KOPT-K1 (cell line): ENCODE data around the gene TSPAN9.

Source experiments
- H3K27ac ChIP-seq: fragments of 200-600 bp; sonication (generic); 2 replicates; pipeline ENCODE4 v1.5.1; 2016; ENCODE audit warnings: antibody characterized with exemption, mild to moderate bottlenecking, low read depth, low read length; ENCODE audit not compliant: poor library complexity, severe bottlenecking
- H3K36me3 ChIP-seq: fragments of 200-600 bp; sonication (generic); 2 replicates; pipeline ENCODE4 v1.5.1; 2017; ENCODE audit warnings: antibody characterized with exemption, mild to moderate bottlenecking, low read length, moderate library complexity; ENCODE audit not compliant: insufficient read depth
- H3K9me3 ChIP-seq: fragments of 200-600 bp; sonication (generic); 2 replicates; pipeline ENCODE4 v1.5.1; 2017; ENCODE audit warnings: antibody characterized with exemption, low read length, mild to moderate bottlenecking; ENCODE audit not compliant: insufficient read depth, poor library complexity, severe bottlenecking

TSPAN9 gene

GRCh38 chr12:3311491-3312103 lies 234.4 kb downstream of the TSPAN9 start:
- Histone ChIP-seq H3K27ac (no peak overlapping the region), H3K9me3 (no peaks in the 10 kb centered on the region)

DNA sequence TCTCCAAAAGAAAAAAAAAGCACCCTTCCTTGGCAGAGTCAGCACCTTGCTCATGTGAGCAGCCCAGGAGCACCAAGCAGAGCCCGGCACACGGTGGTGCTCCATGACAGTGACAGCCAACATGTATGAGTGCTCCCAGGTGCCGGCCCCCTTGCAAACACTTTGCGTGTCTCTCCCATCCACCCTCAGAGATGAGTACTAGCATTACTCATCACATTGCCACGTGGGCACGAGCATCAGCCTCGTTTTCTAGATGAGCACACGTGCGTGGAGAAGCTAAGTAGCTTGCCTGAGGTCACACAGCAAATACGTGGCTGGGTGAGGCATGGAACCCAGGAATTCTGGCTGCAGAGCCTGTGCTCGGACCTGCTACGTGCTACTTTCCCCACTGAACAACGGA lies 235.9 kb downstream of the TSPAN9 start:
- no peak overlapping the region for H3K27ac ChIP-seq
- H3K36me3 ChIP-seq, result no peaks in the 10 kb centered on the region
- no peaks in the 10 kb centered on the region for H3K9me3 ChIP-seq

More at GRCh38 chr12:3311491-3312103, 234.4 kb downstream of the TSPAN9 start:
- H3K36me3 ChIP-seq, result no peaks in the 10 kb centered on the region

DNA sequence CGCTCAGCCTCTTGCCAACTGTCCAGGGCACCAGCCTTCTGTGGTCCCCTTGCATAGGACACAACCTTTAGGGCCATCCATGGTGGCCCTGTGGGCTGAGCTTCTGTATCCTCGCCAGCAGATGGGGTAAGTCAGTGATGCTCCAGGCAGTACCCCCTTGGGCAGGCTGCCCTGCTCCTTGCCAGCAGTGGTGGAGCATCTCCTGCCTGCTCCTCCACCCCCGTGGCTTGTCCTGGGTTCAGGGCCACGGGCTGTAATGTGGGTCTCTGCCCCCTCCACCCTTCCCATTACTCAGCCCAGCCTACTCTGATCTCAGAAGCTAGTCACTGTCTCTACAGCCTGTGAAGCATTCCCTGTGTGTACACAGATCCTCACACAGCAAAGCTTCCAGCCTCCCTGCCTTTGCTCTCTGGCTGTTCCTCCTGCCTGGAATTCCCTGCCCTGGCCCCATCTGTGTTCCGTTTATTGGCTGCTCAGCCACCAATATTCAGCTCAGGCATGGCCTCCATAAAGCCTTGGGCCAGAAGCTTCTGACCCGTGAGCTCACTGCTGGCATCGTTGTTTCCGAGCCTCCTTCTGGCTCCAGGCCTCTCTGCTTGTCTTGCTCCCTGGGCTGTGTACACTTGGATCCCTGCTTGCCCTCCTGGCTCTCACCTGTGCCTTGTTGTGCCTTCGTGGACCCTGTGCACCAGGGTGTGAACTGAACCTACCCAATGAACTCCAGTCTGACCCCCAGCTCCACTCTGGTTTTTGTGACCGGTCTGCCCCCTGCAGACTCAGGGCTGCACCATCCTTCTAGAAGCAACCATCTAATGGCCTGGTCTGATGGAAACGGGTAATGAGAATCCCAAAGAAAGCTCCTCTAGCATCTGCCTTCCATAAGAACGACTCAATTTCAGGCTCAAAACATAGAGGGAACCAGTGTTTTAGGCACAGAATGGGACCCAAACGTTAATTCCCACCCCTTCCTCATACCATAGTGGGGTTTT lies 236.8 kb downstream of the TSPAN9 start:
- no peaks in the 10 kb centered on the region for H3K9me3 ChIP-seq
- no peak overlapping the region for H3K27ac ChIP-seq
- H3K36me3 ChIP-seq, result no peaks in the 10 kb centered on the region

DNA sequence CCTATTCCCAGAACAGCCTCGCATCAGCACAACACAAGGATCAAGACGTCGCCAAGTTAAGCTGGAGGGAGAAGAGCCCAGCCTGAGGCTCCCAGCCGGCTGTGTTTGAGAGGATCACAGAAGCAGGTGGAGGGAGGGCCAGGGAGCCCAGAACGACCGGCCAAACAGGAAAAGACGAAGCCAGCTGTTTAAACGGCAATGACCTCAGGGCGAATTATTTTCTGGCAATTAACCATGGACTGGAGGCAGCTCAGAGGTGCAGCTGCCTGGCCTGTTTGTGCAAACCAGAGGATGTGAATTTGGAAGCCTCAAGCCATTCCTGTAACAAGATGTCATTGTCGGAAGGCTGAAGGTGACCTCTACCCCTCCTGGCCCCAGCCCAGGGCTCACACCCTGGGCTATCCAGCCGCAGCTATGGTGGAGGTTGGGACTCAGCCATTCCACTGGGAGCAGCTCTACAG lies 238.1 kb downstream of the TSPAN9 start:
- Histone ChIP-seq H3K9me3 (no peaks in the 10 kb centered on the region), H3K27ac (no peak overlapping the region), H3K36me3 (no peaks in the 10 kb centered on the region)

DNA sequence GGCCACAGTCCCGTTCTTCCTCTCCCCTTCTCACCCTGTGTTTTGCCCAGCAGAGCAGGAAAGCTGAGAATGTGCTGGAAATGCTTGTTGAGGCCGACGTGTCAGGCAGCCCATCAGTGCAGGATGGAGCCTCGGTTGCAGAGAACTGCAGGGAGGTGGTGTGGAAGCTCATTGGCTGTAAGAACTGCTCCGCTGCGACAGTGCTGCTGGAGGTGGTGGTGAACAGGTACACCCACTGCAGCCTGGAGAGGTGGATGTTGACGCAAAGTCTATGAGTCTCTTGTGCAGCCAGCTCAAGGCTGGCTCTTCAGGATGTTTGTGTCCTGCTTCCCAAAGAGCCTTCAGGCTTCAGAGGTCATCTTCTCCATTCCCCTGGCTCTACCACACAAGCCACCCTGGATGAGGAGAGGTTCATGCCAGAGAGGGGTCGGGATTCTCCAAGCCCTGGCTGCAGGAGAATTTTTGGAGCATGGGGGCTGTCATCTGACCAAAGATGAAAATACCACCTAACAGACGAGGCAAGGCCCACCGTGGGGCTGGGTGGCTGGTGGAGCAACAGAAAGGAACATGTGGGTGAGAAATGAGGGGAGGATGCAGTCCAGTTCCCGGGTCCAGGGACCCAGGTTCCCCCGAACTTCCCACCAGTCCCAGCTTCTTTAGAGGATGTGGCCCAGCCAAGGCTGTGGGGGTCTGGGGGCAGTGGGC lies 239.7 kb downstream of the TSPAN9 start:
- no peaks in the 10 kb centered on the region for H3K36me3 ChIP-seq
- H3K9me3 ChIP-seq, result no peaks in the 10 kb centered on the region
- H3K27ac ChIP-seq, result no peak overlapping the region

GRCh38 chr12:3317481-3317815 lies 240.3 kb downstream of the TSPAN9 start:
- no peaks in the 10 kb centered on the region for H3K36me3 ChIP-seq
- H3K27ac ChIP-seq, result no peak overlapping the region
- H3K9me3 ChIP-seq, result no peaks in the 10 kb centered on the region

DNA sequence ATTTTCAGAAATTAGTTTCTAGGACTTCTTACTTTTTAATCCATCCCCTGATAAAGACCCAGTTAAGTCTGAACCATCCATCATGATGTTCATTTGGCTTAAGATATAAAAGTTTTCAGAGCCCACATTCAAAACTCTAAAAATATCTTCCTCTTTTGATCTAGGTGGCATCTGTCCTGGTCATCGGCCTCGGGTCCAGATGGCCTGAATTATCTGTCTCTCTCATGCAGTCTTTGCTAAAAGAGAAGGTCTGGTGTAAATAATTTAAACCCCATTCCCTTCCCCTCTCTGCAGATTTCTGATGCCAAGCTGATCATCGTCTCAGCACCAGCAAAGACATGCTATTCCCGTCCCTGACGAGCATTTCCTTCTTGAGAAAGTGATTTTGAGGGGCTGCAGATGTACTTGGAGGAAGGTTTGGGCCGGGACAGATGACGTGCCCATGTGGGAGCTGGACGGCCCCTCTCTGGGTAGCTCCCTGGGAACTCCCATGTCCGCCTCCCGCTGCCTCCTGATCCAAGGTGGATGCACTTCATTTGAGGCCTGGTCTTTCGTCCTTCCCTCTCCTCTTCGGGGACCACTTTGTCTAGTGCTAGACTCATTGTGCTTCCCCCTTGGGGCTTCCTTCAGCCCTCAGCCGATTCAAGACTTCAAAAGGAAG lies 240.8 kb downstream of the TSPAN9 start:
- H3K27ac ChIP-seq, result no peak overlapping the region

DNA sequence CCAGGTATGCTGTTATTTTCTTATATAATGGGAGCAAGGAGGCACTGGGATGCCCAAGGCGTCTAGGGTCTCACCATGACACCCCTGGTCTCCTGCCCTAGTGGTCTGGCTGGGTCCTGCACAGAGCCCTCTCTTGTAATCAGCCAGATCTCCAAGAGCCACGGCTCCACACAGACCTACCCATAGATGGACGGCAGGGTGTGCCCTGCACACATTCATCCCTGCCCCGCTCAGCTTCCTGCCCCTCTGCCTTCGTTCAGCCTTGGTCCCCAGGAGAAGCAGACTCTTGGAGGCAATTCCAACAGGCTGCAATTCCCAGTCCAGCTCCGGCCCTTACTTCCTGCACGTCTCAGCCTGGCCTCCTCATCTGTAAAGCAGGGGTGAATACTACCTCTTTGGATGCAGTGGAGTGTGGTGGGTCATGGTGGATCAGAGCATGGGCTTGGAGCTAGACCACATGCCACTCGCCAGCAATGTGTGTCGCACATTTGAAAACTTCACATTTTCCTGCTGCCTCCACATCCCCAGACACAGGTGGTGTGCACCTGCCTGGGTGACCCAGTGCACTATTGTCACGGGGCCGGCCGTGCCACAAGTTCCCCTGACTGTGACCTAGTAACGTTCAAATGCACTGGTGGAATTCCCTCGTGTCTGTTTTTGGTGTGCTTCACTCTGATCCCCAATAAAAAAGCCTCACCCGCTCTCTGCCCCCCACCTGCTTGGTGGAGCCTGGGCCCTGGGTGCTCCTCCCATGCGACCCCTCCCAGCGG lies 242.7 kb downstream of the TSPAN9 start:
- Histone ChIP-seq H3K27ac (no peak overlapping the region), H3K36me3 (no peaks in the 10 kb centered on the region), H3K9me3 (no peaks in the 10 kb centered on the region)

More for the DNA sequence above, 240.8 kb downstream of the TSPAN9 start:
- H3K9me3 ChIP-seq, result no peaks in the 10 kb centered on the region
- no peaks in the 10 kb centered on the region for H3K36me3 ChIP-seq

DNA sequence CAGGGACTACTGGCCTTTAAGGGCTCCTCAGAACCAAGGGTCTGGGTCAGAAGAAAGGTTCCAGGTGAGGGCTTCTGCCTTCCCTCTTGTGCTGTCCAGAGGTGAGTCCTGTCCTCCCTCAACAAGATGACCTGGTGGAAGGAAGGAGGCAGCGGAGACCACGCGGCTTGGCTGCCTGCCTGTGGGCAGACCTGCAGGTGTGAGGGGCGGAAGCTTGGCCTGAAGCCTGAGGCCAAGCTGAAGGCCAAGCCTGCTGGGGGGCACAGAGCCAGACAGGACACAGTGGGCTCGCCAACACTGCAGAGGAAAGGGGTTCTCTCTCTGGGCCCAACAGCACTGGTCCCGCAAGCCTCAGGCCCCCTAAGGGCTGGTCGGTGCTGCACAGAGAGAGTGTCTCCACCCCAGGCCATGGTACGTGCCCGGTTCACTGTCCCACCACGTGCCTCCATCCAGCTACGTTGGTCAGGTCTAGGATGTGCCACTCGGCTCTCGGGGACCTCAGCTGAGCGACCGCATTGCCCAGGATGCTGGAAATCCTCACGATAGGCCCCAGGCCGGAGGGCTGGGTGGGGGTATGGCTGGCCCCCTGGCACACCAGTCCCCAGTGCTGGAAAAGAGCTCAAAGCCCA lies 243.8 kb downstream of the TSPAN9 start:
- H3K9me3 ChIP-seq, result no peaks in the 10 kb centered on the region
- H3K27ac ChIP-seq, result no peak overlapping the region
- no peaks in the 10 kb centered on the region for H3K36me3 ChIP-seq

DNA sequence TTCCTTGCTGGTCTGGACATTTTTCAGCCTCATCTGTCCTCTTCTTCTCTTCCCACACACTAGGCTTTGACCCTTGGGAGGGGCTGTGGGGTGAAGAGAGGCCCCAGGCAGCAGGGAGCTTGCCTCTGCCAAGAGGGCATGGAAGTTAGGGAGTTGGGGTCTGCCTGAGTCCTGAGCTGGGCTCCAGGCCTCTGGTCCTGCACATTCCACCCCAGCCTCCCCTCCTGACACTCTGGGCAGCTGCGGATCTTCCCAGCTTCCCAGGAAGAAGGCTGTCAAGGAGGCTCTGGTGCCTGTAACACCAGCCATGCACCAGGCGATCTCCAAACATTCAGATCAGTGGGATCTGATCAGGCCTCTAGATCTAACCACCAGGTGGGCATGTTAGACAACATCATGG lies 244.7 kb downstream of the TSPAN9 start:
- Histone ChIP-seq H3K36me3 (no peaks in the 10 kb centered on the region), H3K9me3 (no peaks in the 10 kb centered on the region), H3K27ac (no peak overlapping the region)

- no peak overlapping the region for H3K27ac ChIP-seq
- H3K36me3 ChIP-seq, result no peaks in the 10 kb centered on the region
- no peaks in the 10 kb centered on the region for H3K9me3 ChIP-seq
Observed at GRCh38 chr12:3323002-3323685, 246.0 kb downstream of the TSPAN9 start.

GRCh38 chr12:3325736-3326135 lies 248.6 kb downstream of the TSPAN9 start:
- Histone ChIP-seq H3K27ac (no peak overlapping the region), H3K36me3 (no peaks in the 10 kb centered on the region), H3K9me3 (no peaks in the 10 kb centered on the region)

GRCh38 chr12:3326156-3326849 lies 249.1 kb downstream of the TSPAN9 start:
- Histone ChIP-seq H3K36me3 (no peaks in the 10 kb centered on the region), H3K27ac (no peak overlapping the region), H3K9me3 (no peaks in the 10 kb centered on the region)
